Dedifferentiated amniotic fluid mesenchymal stem cell (primary cell): ENCODE results near the gene USP35.

Experiments used
- DNase-seq: peaks from one replicate; pipeline ENCODE4 v3.0.0-alpha.2; 2016; ENCODE audit errors: extremely low spot score

USP35 gene, protein sequence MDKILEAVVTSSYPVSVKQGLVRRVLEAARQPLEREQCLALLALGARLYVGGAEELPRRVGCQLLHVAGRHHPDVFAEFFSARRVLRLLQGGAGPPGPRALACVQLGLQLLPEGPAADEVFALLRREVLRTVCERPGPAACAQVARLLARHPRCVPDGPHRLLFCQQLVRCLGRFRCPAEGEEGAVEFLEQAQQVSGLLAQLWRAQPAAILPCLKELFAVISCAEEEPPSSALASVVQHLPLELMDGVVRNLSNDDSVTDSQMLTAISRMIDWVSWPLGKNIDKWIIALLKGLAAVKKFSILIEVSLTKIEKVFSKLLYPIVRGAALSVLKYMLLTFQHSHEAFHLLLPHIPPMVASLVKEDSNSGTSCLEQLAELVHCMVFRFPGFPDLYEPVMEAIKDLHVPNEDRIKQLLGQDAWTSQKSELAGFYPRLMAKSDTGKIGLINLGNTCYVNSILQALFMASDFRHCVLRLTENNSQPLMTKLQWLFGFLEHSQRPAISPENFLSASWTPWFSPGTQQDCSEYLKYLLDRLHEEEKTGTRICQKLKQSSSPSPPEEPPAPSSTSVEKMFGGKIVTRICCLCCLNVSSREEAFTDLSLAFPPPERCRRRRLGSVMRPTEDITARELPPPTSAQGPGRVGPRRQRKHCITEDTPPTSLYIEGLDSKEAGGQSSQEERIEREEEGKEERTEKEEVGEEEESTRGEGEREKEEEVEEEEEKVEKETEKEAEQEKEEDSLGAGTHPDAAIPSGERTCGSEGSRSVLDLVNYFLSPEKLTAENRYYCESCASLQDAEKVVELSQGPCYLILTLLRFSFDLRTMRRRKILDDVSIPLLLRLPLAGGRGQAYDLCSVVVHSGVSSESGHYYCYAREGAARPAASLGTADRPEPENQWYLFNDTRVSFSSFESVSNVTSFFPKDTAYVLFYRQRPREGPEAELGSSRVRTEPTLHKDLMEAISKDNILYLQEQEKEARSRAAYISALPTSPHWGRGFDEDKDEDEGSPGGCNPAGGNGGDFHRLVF

DNA sequence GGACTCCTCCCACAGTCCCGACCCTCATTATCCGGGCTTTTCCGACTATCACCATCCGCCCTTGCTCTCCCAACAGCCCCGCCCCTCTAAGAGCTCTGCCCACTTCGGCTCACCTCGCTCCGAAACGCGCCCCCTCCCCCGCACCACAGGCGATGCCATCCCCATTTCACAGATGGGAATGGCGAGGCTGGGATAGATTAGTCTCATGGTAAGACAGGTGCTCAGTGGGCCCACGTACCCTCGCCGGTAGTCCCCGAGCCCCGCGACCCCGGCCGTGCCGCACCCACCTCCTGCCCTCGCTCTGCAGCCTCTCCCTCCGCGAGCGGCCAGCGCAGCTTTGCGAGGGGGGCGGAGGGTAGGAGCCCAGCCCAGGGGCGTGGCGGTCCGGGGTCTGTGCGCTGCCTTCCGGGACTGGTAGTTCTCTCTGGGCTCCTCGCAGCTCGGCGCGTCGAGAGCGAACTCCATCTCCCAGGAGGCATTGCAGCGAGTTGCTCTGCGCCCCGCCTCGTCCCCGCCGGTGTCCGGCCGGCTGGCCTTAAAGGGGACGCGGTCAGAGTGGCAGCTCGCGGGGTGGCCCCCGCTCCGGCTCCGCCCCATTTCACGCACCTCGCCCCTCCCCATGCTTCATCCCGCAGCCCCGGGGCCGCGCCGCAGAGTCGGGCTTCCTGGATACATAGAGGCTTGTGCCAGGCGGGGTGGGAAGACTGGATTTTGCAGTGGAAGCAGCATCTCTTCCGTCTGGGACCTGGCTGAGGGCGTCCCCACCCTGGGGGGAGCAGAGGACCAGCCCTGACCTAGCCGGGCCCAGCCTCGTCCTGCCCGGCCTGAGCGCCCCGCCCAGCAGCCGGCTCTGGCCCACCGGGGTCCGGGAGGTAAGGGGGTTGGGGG is at the start of gene USP35, which contains the start of gene KCTD21:
Gene USP35, plus strand, starts transcription at position 634 of the 888 bp plus-strand sequence. CDS start 7,327 bp downstream, outside the sequence.
Gene KCTD21, minus strand, starts transcription at position 341 of the 888 bp plus-strand sequence. CDS start 14,072 bp downstream, outside the sequence.
- peak; percentile 96 for DNase-seq

DNA sequence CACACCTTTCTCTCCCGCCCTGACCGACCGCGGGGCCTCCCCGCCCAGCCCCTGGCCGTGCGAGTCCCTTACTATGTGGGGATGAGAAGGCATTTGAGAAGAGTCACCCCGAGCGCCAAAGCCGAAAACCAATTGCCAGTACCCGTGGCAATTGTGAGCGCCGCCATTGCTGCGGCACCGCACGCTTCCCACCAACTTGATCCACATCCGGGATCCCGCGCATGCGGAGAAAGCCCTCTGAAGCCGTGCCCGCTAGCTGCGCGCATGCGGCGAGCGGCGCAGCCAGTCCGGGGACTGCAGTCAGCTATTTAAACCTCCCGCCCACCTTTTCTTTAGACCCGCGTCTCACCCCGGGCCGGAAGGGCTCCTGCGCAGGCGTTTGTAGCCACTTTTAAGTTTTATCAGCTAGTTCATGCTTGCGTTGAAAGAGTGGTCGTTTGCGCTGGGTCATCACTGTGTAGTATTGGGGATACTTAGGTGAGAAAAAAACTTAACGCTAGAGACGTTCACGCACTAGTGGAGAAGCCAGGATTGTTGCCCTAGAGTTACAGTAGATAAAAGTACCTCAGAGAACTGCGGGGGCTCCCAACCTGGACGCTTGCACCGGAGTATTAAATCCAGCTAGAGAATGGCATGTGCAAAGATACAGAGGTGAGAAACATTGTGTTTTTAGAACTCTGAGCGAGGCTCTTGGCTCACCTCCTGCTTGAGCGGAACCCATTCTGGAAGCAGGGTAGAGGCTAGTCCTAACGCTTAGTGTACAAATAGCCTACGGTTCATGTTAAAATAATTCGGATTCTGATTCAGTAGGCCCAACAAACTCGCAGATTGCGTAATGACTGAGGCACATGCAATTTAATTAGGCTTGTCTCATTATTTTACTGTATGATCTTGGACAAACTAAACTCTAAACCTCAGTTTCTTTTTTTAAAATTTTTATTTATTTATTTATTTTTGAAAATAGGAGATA is 49.0 kb upstream of the USP35 start, which contains the start of gene ALG8:
Gene ALG8, minus strand, starts transcription at position 205 of the 970 bp plus-strand sequence. Its CDS starts 38 bp downstream, at position 167.
- DNase-seq, result peak; percentile 97

DNA sequence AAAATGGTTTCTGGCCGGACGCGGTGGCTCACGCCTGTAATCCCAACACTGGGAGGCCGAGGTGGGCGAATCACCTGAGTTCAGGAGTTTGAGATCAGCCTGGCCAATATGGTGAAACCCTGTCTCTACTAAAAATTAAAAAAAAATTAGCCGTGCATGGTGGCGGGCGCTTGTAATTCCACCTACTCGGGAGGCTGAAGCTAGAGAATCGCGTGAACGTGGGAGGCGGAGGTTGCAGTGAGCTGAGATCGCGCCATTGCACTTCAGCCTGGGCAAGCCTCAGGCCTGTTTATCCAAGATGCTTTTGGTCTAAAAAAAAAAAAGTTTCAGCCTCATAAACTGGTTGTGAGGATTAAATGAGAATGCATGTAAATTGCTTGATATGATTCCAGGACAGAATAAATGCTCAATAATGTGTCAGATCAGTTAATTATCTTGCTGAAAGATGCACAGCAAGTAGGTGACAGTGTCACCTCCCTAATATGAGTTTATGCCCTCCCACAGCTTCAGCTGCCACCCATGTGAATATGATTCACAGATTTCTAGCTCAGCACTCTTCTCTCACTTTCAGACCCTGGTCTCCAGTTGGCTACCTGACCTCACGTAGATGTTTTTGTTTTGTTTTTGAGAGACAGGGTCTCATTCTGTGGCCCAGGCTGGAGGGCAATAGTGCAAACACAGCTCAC is 48.2 kb upstream of the USP35 start:
- DNase-seq, result no peak

DNA sequence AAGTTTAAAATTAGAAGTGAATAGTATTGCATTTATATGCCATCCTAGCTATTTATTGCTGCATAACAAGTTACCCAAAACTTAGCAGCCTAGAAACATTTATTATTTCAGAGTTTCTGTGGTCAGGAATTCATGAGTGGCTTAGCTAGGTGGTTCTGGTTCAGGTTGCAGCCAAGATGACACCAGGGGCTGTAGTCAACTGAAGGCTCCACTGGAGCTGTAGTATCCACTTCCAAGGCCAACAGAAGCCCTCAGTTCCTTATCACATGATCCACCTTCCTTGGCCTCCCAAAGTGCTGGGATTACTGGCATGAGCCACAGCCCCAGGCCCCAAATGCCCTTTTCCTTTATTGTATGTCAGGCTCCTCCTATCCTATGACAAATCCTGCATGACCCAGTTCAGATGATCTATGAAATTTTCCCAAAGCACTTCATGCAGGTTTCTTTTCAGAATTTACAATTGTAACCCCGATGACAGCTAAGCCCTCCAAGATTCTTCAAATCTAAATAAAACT is 43.2 kb upstream of the USP35 start:
- DNase-seq, result no peak

DNA sequence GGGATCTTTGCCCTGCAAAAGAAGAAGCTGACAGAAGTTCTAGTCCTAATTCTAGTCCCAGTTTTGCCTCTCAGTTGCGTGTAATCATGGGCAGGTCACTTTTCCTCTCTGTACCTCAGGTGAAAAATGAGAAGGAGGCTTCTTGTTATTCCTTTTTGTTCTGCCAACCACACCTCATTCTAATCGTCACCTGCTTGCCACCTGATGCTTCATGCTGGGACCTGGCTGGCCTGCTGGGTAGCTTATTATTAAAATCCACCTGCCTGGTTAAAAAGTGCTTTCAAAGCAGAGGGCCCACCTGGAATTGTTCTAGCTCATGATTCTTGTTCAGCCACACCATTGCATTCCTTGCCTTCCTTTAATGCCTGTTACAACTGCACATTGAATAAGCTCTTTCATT is 40.9 kb upstream of the USP35 start:
- DNase-seq, result no peak

DNA sequence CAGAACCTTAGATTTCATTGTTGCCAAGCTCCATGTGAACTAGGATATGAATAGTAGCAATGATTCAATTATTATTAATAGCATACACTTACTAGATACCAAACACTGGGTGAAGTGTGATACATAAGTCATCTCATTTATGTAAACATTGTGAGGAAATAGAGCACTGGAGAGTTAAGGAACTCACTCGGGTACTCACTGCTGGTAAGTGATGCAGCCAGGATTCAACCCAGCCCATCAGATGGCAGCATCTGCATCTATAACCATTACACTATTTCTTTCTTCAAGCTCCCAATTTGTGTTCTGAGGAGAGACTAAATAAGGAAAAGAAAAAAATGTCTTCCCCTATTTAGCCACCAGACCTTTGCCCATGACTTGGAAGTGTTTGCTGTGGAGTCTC is 39.1 kb upstream of the USP35 start:
- DNase-seq, result peak; percentile 44

DNA sequence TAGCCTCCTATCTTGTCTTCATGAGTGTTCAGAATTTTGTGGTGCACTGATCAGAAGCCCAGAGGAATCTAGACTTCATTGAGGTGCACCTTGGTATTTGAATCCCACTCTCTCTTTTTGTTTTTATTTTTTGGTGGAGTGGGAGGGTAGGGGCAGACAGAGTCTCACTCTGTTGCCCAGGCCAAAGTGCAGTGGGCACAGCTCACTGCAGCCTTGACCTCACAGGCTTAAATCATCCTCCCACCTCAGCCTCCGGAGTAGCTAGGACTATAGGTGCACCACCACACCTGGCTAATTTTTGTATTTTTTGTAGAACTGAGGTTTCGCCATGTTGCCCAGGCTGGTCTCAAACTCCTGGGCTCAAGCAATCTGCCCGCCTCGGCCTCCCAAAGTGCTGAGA is 38.4 kb upstream of the USP35 start:
- DNase-seq, result no peak

DNA sequence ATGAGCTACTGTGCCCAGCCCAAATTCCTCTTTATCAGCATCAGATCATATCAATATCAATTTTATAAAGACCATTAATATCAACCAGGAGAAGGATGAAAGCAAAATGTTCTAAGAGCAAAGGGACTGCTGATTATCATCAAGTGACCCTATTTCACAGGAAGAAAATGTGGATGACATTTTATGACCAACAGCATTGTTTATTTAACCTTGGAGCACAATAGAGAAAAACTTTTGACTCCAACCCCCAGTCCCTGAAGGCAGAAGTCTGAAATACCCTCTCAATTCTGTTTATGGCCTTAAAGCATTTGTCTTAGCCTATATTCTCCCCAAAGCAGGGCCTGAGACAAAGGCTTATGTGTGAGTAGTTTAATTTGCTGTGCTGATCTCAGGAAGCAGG is 38.0 kb upstream of the USP35 start:
- DNase-seq, result no peak

DNA sequence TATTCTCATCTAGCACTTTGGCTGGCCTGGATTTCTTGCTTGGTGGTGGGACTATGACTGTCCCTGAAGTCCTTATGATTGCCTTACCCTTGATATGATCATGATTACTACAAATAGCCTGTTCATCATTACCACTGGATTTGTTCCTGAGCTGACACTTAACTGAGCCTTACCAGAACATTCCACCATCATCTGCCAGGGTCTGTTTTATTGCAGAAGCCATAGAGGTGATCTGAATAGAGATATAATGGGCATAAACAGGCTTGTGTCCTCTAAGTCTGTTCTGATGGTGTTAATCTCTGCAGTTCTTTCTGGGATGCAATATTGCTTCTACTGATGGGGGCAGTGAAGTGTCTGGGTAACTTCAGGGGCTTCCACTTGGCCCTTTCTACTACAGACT is 36.9 kb upstream of the USP35 start:
- no peak for DNase-seq

DNA sequence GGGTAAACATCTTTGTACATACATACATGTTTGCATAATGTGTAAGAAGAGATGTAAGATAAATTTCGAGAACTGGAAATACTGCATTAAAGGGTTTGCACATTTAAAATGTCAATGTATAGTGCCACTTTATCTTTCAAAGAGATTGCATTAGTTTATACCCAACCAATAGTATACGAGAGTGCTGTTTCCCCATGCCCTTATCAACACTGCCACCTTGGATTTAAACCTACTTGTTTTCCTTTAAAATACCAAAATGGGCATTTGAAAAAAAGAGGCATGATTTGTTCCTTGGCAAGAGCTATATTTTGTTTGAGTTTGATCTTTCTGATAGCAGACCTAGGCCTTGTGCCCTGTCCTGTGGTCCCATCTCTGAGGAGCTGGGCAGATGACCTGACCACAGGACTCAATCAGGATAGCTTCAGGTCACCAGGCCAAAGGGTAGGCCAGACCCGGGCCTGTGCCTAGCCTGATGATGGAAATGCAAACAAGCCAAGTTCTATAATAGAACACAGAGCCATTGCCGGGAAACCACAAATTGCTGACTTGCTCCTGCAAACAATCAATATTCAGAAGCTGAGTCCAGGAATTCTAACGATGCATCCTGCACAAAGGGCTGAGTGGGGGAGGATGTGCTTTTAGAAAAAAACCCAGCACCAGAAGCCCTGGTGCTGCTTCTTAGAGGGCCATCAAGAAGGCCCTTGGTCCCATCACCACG is 32.4 kb upstream of the USP35 start:
- no peak for DNase-seq

DNA sequence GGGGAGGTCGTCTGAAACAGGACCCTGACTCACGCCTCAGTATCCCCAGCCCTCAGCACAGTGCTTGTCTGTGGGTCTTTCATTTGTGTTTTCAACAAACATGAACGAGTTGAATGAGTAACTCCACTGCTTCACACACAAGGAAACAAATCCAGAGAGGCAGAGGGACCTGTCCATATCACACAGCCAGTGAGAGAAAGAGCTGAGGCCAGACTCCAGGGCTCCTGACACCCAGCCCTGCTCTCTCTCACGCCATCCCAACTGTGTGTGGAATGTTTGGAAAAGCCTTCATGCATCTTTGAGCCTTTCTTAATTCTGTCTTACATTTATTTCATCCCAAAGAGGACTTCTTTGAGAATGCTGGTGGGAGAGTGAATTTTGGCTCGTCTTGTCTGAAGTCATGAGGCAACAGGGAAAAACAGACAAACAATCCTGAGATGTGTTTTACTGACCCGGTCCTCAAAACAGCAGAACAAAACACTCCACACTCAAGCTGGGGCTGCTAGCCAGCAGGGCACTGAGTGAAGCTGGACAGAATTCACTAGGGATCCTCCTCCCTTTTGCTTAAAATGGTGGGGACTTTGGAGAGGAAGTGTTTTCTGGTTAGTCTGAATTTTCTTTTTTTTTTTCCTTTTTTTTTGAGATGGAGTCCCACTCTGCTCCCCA is 29.6 kb upstream of the USP35 start:
- no peak for DNase-seq

DNA sequence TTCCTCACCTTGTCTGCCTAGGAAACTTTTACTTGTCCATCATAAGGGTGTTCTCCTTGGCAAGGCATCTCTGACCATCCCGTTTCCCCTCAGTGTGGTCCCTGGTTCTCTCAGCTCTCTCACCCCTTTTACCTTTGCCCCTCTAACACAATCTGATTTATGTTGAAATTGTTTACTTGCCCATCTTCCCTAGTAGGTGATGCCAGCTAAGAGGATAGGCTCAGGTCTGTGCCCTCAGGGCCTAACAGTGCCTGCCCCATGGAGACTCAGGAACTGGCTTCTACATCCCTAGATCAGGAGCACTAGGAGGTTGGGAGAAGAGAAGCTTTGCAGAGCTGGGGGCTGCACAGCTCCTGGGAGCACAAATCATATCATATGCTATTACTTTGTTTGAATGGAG is 28.2 kb upstream of the USP35 start:
- DNase-seq, result no peak

DNA sequence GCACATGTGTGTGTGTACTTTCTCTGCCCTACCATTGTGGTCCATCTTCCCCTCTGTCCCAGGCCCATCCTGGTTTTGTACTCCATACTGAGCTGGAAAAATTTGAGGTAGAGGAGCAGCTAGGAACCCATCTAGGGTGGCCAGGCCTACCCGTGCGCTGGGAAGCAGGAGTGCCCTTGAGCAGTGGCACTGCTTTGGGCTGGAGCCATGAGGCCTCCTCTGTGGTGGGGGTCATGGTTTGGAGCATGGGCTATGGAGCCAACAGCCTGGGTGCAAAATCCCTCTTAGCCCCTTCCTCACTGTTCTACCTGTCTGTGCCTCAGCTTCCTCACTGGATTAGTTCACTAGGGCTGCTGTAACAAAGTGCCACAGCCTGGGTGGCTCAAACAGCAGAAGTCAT is 27.4 kb upstream of the USP35 start:
- DNase-seq, result no peak

DNA sequence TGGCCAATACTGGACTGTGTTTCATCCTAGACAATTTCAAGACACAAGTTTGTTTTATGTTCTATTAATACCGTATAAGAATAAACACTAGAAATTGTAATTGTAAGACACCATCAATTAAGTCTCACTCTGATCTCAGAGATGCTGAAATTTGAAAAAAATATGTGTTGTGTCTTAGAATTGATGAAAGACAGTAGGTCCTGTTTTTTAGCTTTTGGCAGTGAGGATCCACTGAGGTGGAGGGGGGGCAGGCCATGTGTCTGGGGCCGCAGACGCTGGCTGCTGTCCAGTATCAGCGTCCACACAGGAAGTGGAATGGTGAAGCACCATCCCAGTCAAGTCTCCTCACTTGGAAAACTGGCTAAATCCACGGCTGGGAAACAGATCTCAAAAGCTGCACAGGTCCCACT is 26.8 kb upstream of the USP35 start:
- no peak for DNase-seq

DNA sequence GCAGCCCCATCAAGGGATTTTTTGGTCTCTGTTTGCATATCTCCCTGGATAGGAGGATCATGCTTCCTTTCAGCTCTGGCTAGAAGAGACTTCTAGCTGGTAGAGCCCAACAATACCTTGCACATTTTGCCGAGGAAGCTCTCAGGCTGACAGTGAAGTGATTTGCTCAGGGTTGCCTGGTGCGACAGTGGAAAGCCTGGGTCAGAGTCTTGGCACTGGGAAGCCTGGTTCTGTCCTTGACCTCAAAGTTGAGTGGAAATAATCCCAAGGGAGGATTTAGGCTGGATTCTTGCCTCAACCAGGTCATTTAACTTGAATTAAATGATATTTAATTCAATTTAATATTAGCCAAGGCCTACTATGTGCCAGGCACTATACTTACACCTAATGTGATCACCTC is 24.9 kb upstream of the USP35 start:
- DNase-seq, result no peak

DNA sequence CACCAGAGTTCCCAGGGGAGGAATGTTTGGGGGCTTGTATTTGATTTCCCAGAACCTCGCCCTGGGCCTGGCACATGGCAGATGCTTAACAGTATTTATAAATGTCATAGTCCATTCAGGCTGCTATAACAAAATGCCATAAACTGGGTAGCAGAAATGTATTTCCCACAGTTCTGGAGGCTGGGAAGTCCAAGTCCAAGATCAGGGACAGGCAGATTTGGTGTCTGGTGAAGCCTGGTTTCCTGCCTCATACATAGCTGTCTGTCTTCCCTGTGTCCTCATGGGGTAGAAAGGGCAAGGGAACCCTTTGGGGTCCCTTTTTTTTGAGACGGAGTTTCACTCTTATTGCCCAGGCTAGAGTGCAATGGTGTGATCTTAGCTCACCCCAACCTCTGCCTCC is 24.2 kb upstream of the USP35 start:
- no peak for DNase-seq

DNA sequence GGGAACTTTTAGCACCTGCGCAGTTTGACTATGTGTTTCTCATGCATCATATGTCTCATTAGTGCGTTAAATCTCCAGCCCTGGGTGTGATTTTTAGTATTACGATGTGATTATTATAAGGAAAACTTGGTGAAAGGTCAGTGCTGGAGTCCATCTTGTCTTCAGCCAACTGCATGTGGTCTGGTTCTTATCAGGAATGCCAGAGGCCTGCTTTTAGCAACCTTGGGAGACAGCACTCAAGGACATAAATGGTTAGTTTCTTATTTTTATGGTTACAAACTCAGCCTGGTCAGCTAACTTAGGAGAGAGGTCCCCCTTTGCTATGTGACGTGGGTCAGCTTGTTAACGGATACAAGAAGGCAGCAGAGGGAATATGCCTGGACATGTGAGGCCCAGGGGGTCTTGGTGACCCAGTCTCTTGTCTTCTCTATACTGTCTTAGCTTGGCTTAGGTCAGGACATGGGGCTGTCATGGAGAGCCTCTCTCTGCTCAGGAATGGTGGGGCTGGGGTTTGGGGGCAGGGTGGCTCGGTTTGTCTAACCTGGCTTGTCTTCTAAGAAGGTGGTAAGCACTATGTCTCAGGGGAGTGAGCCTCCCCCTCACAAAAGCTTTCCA is 21.8 kb upstream of the USP35 start:
- no peak for DNase-seq
